Measurements from ENCODE around the gene AARS2.
A peak's percentile ranks its signal among the peaks of the same experiment; 100 is the strongest.
"Not testable (repeated sequence)": the region's sequence is repeated elsewhere in the genome, so short reads cannot be mapped to it uniquely, and the experiment has no call there.

AARS2 gene

DNA sequence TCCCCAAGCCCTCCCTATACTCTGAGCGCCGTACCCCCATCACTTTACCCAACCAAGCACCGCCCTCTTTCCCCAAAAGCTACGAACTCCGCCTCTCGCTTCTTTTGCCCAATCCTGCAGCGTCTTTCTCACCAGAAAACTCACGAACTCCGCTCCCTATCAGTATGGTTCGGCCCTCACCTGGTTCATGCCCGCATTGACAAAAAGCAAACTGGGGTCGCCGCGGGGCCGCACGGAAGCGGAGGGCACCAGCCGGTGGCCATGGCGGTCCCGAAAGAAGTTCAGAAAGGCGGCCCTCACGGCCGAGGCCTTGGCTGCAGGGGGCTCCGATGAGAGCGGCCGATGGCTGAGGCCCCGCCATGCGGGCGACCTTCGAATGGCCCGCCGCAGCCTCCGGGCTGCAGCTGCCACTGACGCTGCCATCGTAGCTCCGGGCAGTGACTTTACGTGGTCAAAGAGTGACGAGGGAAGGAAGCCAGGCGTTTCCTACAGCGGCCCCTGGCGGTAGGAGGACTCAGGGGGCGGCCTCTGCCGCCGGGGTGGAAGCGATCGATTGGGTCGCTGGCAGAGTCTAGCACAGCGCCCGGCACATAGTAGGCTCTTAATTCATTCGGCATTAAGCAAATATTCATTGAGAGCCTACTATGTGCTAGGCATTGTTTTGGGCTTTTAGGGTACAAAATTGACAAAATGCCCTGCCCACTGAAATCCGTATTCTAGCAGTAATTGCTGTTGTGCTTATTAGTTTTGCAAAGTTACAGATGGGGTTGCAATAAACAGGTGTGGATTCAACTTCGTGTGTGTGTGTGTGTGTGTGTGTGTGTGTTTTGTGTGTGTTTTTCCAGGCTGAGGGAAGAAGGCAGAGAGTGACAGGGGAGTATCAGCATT is at the start of gene AARS2:
Gene AARS2 (minus strand): TSS at position 447 of the 888 bp plus-strand sequence. CDS start 24 bp downstream, at position 423.
- peak; percentile 62 for DNase-seq (ENCODE audit: low spot score)

DNA sequence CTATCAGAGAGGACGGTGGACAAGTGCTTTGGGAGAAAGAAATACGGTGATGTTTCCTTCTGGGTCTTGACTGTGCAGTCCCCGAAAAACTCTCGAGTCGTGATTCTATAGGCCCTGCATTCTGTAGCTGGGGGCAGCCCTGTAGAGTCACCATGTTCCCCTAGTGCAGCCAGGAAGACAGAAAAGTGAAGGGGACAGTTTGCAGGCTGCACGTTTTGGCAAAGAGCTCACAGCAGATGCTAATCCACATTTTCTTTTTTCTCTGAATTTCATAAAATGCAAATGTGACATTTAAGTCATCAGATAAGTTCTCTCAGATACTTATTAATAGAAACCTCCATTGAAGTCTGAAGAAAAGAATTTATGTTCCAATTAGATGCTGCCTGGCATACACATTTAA is 48.8 kb upstream of the AARS2 start:
- DNase-seq (ENCODE audit: low spot score), result no peak

DNA sequence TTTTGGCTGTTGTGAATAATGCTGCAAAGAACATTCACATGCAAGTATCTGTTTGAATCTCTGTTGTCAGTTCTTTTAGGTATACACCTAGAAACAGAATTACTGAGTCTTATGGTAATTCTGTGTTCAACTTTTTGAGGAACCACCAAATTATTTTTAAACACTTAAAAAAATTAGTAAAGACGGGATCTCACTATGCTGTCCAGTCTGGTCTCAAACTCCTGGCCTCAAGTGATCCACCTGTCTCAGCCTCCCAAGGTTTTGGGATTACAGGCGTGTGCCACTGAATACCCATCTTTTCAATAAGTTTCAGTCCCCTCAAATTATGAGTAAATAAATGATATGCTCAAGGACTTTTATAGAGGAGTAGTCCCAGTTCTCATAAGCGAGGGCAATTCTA is 46.8 kb upstream of the AARS2 start:
- DNase-seq (ENCODE audit: low spot score), result no peak

DNA sequence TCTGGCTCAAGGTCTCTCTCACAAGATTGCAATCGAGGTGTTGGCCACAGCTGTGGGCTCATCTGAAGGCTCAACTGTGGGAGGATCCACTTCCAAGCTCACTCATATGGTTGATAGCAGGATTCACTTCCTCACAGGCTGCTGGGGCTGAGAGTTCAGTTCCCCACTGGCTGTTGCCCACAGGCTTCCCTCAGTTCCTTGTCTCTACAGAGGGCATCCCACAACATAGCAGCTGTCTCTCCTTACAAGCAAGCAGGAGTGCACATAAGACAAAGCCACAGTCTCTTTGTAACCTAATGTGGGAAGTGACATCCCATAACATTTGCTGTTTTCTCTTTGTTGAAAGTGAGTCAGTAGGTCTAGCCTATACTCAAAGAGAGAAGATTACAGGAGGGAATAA is 43.3 kb upstream of the AARS2 start:
- no peak for DNase-seq (ENCODE audit: low spot score)

DNA sequence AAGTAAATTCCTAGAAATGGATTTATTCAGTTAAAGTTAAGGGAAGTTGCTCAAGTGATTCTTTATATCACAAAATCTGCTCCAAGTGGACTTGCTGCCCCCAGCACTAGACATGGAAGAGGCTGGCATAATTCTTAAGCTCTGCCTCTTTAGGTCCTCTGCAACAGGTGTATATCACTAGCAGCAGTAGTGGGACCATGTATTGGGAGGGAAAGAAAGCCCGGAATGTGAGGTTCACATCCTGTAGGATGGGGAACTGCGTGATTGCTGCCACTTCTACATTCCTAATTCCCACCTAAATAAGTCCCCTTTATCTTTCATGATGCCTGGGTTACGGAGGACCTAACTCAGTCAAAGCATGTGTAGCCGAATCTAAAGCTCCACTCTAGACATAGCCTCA is 42.5 kb upstream of the AARS2 start:
- DNase-seq (ENCODE audit: low spot score), result no peak

DNA sequence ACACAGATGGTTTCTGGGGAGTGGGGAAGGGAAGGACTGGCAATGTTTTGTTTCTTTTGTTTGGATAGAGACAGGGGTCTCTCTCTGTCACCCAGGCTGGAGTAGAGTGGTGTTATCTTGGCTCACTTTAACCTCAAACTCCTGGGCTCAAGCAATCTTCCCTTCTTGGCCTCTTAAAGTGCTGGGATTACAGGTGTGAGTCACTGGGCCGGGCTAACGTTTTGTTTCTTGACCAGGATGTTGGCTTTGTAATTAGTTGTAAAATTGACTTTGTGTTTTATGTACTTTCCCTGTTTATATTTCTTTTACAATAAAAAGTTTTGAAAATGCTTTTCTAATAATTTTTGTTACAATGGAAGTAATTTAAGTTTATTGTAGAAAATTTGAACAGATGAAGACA is 40.2 kb upstream of the AARS2 start:
- DNase-seq (ENCODE audit: low spot score), result no peak

DNA sequence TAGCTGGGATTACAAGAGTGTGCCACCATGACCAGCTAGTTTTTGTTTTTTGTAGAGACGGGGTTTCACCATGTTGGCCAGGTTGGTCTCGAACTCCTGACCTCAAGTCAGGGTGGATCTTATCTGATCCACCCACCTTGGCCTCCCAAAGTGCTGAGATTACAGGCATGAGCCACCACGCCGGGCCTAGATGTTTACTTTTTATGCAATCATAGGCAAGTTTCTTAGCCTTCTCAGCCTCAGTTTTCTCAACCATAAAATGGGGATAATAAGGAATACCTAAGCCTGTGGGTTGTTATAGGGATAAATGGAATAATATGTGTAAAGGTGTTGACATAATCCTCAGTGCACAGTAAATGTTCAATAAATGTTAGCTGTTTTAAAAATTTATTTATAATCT is 39.1 kb upstream of the AARS2 start:
- no peak for DNase-seq (ENCODE audit: low spot score)

DNA sequence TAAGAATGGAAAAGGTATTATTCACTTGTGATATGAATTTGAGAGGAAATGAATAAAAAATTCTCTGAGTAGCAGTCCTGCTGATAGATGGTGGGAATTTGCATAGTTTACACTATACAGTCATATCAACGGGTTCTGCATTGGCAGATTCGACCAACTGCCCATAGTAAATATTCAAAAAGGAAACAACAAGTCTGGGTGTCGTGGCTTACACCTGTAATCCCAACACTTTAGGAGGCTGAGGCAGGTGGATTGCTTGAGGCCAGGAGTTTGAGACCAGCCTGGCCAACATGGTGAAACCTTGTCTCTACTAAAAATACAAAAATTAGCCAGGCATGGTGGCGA is 37.5 kb upstream of the AARS2 start:
- DNase-seq (ENCODE audit: low spot score), result not testable (repeated sequence)

DNA sequence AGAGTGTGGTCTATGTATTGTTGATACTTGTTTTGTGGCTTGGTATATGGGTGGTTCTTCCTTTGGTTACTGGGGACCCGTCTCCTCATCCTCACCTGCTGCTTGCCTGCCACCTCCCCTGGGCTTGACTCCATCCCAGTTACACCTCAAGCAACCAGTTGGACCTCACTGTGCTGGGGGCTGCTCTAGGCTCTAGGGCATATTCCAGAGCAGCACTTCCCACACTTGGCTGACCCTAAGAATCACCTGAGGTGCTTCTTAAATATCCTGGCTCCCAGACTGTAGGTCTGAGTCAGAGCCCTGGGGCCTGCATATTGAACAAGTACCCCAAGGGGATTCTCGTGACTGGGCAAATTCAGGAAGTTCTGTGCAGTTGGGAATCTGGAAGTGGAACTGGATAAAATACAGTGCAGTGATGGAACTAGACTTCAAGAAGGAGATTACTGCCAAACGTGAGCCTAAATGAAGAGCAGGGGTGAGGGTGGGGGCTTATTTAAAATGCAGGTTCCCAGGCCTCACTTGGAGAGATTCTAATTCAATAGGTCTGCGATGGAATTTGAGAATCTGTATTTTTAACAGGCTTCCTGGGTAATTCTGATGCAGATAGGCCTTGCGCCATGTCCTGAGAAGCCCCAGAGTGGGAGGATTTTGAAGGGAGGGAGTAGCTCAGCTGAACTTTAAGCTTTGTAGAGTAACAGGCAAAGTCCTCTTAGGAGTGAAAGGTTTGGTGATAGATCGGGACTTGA is 36.9 kb upstream of the AARS2 start:
- no peak for DNase-seq (ENCODE audit: low spot score)

DNA sequence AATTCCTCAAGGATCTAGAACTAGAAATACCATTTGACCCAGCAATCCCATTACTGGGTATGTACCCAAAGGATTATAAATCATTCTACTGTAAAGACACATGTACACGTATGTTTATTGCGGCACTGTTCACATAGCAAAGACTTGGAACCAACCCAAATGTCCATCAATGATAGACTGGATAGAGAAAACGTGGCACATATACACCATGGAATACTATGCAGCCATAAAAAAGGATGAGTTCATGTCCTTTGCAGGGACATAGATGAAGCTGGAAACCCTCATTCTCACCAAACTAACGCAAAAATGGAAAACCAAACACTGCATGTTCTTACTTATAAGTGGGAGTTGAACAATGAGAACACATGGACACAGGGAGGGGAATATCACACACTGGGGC is 33.7 kb upstream of the AARS2 start:
- DNase-seq (ENCODE audit: low spot score), result not testable (repeated sequence)

DNA sequence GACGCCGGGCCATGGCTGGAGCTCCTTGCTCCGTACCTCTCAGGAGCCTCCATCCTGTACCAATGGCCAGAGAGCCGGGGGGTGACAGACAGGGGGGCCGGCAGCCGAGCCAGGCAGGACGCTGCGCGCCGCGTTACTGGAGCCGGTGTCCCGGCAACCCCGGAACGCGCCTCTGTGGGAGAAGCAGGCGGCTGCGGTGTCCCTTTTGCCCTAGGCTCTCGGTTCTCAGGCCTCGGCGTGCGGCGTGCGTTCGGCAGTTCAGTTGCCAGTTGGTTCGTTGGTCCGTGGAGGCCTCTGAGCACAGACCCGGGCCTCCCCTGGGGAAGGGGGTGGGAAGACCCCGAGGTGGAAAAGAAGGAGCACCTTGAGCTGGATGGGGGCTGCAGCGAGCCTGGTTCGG is 29.3 kb upstream of the AARS2 start, which contains the start of gene SPATS1:
Gene SPATS1 (plus strand): TSS at position 162 of the 400 bp plus-strand sequence. CDS start 446 bp downstream, outside the sequence.
- DNase-seq (ENCODE audit: low spot score), result no peak

DNA sequence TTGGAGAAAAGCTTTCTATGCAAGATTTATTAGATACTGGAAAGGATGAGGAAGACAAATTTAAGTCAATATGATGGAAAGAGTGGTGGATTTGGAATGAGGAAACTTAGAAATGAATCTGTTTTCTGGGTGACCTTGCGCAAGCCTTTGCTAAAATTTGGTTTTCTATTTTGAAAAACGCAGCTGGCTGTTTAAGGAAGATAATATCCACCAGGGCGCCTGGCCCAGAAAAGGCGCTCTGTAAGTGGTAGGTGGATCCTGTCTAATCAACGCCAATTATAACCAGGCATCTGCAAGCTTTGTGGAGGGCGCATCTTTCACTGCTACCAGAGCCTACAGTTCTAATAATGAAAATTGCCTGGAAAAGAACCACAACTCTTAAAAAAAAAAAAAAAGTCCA is 28.9 kb upstream of the AARS2 start:
- DNase-seq (ENCODE audit: low spot score), result no peak

DNA sequence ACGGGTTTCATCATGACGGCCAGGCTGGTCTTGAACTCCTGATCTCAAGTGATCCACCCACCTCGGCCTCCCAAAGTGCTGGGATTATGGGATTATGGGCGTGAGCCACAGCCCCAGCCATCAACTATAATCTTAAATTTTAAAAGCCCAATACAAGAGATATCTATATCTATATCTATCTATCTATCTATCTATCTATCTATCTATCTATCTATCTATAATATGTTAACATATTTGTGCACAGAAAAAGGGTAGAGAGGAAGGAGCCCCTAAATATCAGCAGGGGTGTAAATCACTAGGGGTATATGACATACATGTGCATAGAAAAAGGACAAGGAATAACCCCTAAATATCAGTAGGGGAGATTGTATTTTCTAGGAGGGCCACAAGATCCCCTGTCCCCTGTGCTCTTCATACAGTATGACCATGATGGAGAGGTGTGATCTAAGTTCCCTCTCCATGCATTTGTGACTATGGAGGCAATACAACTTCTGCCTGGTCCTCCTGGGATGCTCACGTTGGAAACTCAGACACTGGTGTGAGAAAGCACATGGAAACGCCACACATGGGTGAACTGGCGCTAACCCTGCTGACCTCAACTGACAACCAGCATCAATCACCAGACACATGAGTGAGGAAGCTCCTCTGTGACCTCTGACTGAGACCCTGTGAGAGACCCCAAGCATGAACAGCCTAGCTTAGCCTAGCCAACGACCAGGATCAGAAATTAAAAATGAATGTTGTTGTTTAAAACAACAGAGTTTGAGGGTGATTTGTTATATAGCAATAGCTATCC is 28.1 kb upstream of the AARS2 start:
- no peak for DNase-seq (ENCODE audit: low spot score)

DNA sequence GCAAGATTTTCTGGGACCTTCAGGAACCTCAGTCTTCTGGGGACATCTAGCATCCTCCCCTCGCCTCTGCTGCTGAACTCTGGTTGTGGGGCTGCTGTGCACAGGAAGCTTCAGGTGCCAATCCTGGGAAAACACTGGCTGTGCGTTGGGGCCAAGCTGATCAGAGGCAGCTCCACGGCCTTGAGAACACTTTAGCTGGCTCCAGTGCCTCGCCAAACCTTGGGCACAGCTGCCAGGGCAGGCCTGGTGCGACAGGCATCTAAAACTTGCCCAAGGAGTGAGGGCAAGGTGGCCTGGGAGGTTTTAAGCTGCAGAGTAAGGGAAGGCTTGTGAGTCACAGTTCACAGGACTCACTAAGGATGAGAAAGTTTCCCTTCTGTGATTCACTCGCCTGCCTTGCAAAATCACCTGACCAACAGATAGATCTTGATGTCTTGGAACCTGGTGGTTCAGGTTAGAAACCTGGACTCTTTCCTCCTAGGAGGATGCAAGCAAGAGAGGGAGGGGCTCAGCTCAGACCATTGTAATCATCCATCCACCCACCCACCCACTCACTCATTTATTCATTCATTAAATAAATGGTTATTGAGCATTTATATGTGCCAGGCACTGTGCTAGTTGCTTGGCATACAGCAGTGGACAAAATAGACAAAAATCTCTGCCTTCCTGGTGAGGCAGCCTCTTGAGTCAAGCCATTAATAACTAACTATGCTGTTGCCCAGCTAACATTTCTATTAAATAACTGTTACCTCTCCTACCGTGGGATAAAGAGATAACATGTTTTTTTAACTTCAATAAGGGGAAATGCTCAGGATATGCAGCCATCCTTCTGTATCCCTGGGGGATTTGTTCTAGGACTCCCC is 26.8 kb upstream of the AARS2 start:
- no peak for DNase-seq (ENCODE audit: low spot score)

DNA sequence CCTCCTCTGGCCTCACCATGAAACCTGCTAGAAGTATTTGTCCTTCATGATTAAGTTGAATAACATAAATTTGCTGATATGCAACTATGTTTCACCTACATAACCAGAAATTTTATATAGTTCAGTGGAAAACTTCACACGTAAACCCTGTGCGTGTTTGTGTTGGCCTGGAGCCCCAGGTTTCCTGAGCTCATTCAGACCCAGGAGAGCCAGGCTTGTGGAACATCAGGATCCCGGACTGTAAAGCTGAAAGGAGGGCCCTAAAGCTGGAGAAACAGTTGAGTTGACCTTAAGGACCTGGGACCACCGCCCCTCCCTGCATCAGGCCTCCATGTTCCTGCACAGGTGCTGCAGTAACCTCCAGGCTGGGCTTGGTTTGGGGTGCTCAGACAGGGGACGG is 26.2 kb upstream of the AARS2 start:
- DNase-seq (ENCODE audit: low spot score), result no peak

DNA sequence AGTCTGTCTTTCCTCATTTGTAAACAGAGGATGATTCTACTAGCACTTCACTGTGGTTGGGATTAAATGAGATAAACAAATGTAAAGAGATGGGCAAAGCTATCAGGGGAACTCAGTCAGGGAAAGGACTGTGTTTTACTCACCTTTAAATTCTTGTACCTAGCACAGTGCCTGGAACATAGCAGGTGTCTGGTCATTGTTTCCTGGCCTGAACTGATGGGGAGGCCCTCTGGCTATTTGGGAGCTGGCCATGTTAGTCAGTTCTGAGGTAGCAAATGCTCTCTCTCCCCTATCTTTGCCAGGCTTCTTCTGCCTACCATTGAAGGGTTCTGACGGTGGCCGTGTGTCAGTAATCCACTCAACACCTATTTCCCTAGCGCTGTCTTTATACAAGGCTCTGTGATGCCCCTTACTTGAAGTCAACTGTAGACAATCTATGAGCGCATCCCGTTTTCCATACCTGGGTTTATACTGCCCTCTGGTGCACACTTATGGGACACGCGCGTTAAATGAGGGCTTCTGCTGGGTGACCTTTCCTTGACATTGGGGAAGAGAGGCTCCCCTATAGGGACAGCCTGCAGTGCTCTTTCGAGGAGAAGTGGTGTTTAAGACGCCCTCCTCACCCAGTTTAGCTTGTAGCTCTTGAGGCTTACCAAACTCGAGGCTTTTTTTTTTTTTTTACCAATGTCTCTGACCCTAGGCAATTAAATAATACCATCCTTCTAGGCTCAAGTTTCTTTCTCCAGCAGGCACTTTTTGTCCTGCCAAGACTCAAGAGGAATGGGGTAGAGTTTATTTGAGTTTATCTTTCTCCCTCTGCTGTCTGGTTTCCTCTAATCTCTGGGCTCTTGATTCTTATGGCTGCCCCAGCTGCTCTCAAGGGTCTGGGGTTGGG is 25.3 kb upstream of the AARS2 start:
- DNase-seq (ENCODE audit: low spot score), result peak; percentile 20

DNA sequence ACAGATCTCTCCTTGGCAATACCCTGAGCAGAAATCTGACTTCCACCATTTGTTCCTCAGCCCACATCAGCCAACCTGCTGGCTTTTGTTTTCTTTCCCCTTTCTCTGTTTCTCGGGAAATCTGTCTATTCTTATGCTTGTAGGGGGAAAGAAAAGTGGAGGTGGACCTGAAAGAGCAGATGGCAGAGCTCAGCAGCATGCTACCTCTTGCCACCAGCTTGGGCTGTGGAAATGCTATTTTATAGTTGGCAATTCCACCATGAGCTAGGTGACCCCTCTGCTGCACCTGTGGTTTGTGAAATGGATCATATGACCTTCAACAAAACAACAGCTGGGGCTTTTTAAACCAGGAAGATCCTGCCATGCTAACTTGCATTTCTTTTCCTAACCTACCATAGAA is 22.5 kb upstream of the AARS2 start:
- no peak for DNase-seq (ENCODE audit: low spot score)

DNA sequence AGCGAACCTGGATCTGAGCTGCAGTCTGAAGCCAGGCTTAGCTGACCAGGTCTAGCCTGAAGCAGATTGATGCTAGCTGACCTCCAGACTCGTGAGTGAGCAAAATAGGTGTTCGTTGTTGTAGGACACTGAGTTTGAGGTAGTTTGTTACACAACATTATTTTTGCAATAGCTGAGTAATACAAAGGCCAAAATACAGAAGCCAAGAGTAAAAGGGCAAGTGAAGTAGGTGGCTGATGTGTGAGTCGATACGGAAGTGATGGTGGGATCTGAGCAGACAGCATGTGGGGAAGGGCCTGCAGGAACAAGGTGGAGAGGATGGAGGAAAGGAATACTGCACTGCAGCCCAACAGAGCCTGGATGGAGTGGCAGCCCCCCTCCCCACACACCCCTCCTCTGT is 20.8 kb upstream of the AARS2 start:
- no peak for DNase-seq (ENCODE audit: low spot score)

DNA sequence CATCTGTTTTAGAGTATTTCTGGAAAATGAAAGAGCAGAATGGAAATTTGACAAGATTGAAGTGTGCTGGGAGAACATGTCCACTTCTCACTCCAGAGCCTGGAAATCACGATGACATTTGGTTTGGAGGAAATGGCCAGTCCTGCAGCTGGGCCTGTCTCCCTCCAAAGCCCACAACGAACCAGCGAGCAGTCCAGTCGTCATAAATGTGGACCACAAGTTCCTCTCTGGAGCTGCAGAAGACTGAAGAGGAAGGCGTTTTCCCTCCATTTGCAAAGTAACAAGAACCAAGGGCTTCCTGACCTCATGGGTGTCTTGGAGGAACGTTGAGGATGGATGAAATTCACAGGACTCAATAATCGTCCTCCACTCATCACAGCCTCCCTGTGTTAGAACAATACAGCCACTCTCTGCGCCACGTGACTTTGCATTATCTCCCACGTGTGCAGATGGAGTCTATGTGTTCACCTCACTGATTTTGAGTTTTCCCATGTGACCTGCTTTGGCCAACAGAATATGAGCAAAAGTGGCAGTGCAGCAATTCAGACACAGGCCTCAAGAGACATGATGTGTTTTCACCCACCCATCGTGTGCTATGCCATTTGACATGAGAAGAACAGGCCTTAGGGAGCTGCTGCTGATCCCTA is 20.2 kb upstream of the AARS2 start:
- DNase-seq (ENCODE audit: low spot score), result no peak

DNA sequence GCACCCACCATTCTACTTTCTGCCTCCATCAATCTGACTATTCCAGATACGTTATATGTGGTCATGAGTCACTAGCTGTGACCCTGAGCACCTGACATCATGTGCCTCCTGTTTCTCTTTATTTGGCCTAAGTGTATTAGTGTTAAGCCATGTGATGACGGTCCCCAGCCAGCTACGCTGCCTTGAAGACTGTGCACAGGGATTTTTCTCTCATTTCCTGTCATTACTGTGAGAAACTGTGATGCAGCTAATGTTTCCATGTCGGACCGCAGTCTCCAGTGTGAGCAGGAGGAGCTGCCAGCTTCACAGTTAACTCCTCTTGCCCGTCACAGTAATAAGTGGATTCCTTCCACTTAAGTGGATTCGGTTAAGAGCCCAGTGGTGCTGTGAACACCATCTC is 19.4 kb upstream of the AARS2 start:
- DNase-seq (ENCODE audit: low spot score), result no peak

Measured in HuH-7.5 (cell line).